ENCODE data around the gene S100A12. TPM values are rescaled to one million over a fixed set of nuclear protein-coding genes. Genes with fewer than 3 reads are reported as not detected.

Gene S100A12
- total and polyA plus RNA-seq, 9 of the 15 experiments (the other 6 are each of a cell fraction or from before 2014, with no cell fraction given) = not detected

- H3K27ac ChIP-seq (ENCODE audit: extremely low read depth, low read depth, low read length) = no peak overlapping the region
- peak; percentile 2 to 27 (median 18); a peak in 2 of 6 replicates for TF ChIP-seq CTCF (IDR thresholded peaks at IDR 0.05 in 2 of 3, conservative IDR thresholded peaks at IDR 0.05 in 1 of 3; ENCODE audit: insufficient read depth in 2 of 3, low read depth in 1 of 3, low read length in 3 of 3)
- TF ChIP-seq, protein P1, sequence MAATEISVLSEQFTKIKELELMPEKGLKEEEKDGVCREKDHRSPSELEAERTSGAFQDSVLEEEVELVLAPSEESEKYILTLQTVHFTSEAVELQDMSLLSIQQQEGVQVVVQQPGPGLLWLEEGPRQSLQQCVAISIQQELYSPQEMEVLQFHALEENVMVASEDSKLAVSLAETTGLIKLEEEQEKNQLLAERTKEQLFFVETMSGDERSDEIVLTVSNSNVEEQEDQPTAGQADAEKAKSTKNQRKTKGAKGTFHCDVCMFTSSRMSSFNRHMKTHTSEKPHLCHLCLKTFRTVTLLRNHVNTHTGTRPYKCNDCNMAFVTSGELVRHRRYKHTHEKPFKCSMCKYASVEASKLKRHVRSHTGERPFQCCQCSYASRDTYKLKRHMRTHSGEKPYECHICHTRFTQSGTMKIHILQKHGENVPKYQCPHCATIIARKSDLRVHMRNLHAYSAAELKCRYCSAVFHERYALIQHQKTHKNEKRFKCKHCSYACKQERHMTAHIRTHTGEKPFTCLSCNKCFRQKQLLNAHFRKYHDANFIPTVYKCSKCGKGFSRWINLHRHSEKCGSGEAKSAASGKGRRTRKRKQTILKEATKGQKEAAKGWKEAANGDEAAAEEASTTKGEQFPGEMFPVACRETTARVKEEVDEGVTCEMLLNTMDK (IDR thresholded peaks at IDR 0.05; ENCODE audit: borderline replicate concordance, insufficient read depth, low read depth, low read length, poor library complexity, severe bottlenecking) = no peak
- peak in 1 of 2 experiments; percentile 31; a peak in 1 of 4 replicates for TF ChIP-seq RAD21 (CRISPR knock-in tag; conservative IDR thresholded peaks at IDR 0.05 in 1 of 2, IDR thresholded peaks at IDR 0.05 in 1 of 2)
- TF ChIP-seq CBX2 (IDR thresholded peaks at IDR 0.05; ENCODE audit: insufficient read depth, low read length, poor library complexity, severe bottlenecking) = no peak
- TF ChIP-seq ZKSCAN3 (CRISPR knock-in tag; IDR thresholded peaks at IDR 0.05) = no peak
- no peak for TF ChIP-seq HEY1 (CRISPR knock-in tag; IDR thresholded peaks at IDR 0.05; ENCODE audit: borderline replicate concordance)
- TF ChIP-seq NR2C2 (CRISPR knock-in tag; IDR thresholded peaks at IDR 0.05) = no peak
- no peak for TF ChIP-seq NR2C2 (tag; IDR thresholded peaks at IDR 0.05)
- TF ChIP-seq POU5F1 (IDR thresholded peaks at IDR 0.05; ENCODE audit: borderline replicate concordance, low read depth, low read length, partially characterized antibody) = no peak
- TF ChIP-seq RAD51 (IDR thresholded peaks at IDR 0.05; ENCODE audit: borderline replicate concordance, low read depth) = no peak
- no peak overlapping the region for H3K4me3 ChIP-seq
- ChIA-PET POLR2A (interaction anchor here (1.4 kb wide), 1 partner anchor 101 kb away, joined by 7 read pairs; no protein-coding TSS in a partner anchor), CTCF (ENCODE audit: low intra/inter-chr PET ratio) (no interaction called here)
- ATAC-seq (peak; percentile 76), DNase-seq (ENCODE audit: extremely low read depth in 1 of 4, low spot score in 3 of 4) (peak in 2 of 4 experiments; percentile 20 to 35), FAIRE-seq (no peak)
- H3K9me3 ChIP-seq (replicated peaks; ENCODE audit: control insufficient read depth, insufficient read depth, low read depth, low read length) = no peaks in the 10 kb centered on the region
- no peaks in the 10 kb centered on the region for H3K9me1 ChIP-seq (ENCODE audit: control insufficient read depth, insufficient read depth, low read length)
- in situ Hi-C loops (cut with MboI) (no loop called here), intact Hi-C loops (cut with micrococcal nuclease) (no loop called here)
- H3K36me3 ChIP-seq (ENCODE audit: control insufficient read depth, insufficient read depth, low read length) = no peaks in the 10 kb centered on the region
- peaks cover 0 to 6% of the 10 kb centered on the region in 2 experiments; a peak in 1 of 5 replicates for H3K4me1 ChIP-seq (replicated peaks in 1 of 2; ENCODE audit: control insufficient read depth in 2 of 2, insufficient read depth in 2 of 2, low read length in 2 of 2)
- WGBS (ENCODE audit: insufficient coverage, low coverage, missing lambda C conversion rate) = 4% methylated on average over 6 of the region's 6 CpGs
- H3K27me3 ChIP-seq (ENCODE audit: control insufficient read depth in 2 of 2, insufficient read depth in 2 of 2, low read length in 2 of 2) = peaks cover 23 to 63% of the 10 kb centered on the region in 2 experiments; a peak in 4 of 5 replicates
- H3K79me2 ChIP-seq (ENCODE audit: control insufficient read depth, insufficient read depth, low read length) = no peaks in the 10 kb centered on the region
- no peak overlapping the region for H3K9ac ChIP-seq (ENCODE audit: insufficient read depth in 1 of 2, low read depth in 2 of 2, low read length in 2 of 2)
- no peak overlapping the region for H2AFZ ChIP-seq (ENCODE audit: low read depth, low read length)
- H3K4me2 ChIP-seq (ENCODE audit: insufficient read depth, low read length) = no peak overlapping the region
- peaks cover 3% of the 10 kb centered on the region; the same call in 1 of the 2 replicates for H4K20me1 ChIP-seq (replicated peaks; ENCODE audit: control insufficient read depth, insufficient read depth, low read length)
- BruUV-seq (replicated peaks) = no TSS peak
These were observed 18.5 kb upstream of the S100A12 start for GRCh38 chr1:153393926-153394325.
